Umbilical cord (tissue), 2 donors: ENCODE measurements around the gene DROSHA. TPM values are rescaled to one million over a fixed set of nuclear protein-coding genes. Genes with fewer than 3 reads are reported as not detected.
"Not testable (repeated sequence)": the region's sequence is repeated elsewhere in the genome, so short reads cannot be mapped to it uniquely, and the experiment has no call there.

Experiments
- DNase-seq: peaks from one replicate; pipeline ENCODE4 v3.0.0-alpha.2; 2015; ENCODE audit warnings: low spot score
- total RNA-seq: library from RNA; depleted of rRNA; stranded (reverse); fragments of >200 nt; gene quantifications from one replicate; pipeline ENCODE4 v1.2.3, GENCODE V29; 2014; ENCODE audit warnings: low replicate concordance; ENCODE audit not compliant: insufficient read depth

DROSHA gene
- 73.7 TPM for total RNA-seq

GRCh38 chr5:31531888-31532547 is at the start of gene DROSHA, which contains the start of gene C5orf22:
TSS of gene DROSHA (minus strand) at chr5:31532093. CDS start at chr5:31529059, 3,034 bp downstream.
TSS of gene C5orf22 (plus strand) at chr5:31532301. CDS start at chr5:31532393, 92 bp downstream.
- peak; percentile 99 for DNase-seq

- no peak for DNase-seq
Observed at GRCh38 chr5:31579558-31579957, 47.7 kb upstream of the DROSHA start.

- DNase-seq = no peak
Observed at GRCh38 chr5:31577438-31577837, 45.5 kb upstream of the DROSHA start.

GRCh38 chr5:31574772-31575171 is 42.9 kb upstream of the DROSHA start:
- DNase-seq = no peak

GRCh38 chr5:31573494-31574142 is 41.7 kb upstream of the DROSHA start:
- no peak for DNase-seq

- DNase-seq = no peak
Observed at GRCh38 chr5:31569068-31569467, 37.2 kb upstream of the DROSHA start.

- DNase-seq = no peak
Observed at GRCh38 chr5:31568302-31568835, 36.5 kb upstream of the DROSHA start.

GRCh38 chr5:31566362-31566761 is 34.5 kb upstream of the DROSHA start:
- DNase-seq = not testable (repeated sequence)

GRCh38 chr5:31563216-31563615 is 31.3 kb upstream of the DROSHA start:
- peak; percentile 19 for DNase-seq

GRCh38 chr5:31561946-31562345 is 30.1 kb upstream of the DROSHA start:
- peak; percentile 20 for DNase-seq

GRCh38 chr5:31559942-31560341 is 28.0 kb upstream of the DROSHA start:
- DNase-seq = no peak

- no peak for DNase-seq
Observed at GRCh38 chr5:31556461-31556860, 24.6 kb upstream of the DROSHA start.

GRCh38 chr5:31554552-31554951 is 22.7 kb upstream of the DROSHA start:
- no peak for DNase-seq

- DNase-seq = no peak
Observed at GRCh38 chr5:31553863-31554262, 22.0 kb upstream of the DROSHA start.

- DNase-seq = no peak
Observed at GRCh38 chr5:31551878-31552277, 20.0 kb upstream of the DROSHA start.

- not testable (repeated sequence) for DNase-seq
Observed at GRCh38 chr5:31549114-31549513, 17.2 kb upstream of the DROSHA start.

GRCh38 chr5:31537851-31538250 is 6.0 kb upstream of the DROSHA start:
- no peak for DNase-seq

- no peak for DNase-seq
Observed at GRCh38 chr5:31537349-31537748, 5.5 kb upstream of the DROSHA start.

- DNase-seq = no peak
Observed at GRCh38 chr5:31536873-31537272, 5.0 kb upstream of the DROSHA start.

- no peak for DNase-seq
Observed at GRCh38 chr5:31534527-31535046, 2.7 kb upstream of the DROSHA start.

- DNase-seq = no peak
Observed at GRCh38 chr5:31531543-31531887, 378 bp downstream of the DROSHA start.

GRCh38 chr5:31530541-31531265 is 1.2 kb downstream of the DROSHA start:
- no peak for DNase-seq
